LoVo (cell line): ENCODE results near the gene NDUFB1.

ENCODE experiments used
- DNase-seq: peaks from one replicate; pipeline ENCODE4 v3.0.0-alpha.2; 2016; ENCODE audit warnings: low spot score

The NDUFB1 gene

GRCh38 chr14:92093320-92093719 is 28.2 kb downstream of the NDUFB1 start:
- DNase-seq, result no peak

- no peak for DNase-seq
Measured at GRCh38 chr14:92088494-92088893, 33.0 kb downstream of the NDUFB1 start.

- DNase-seq, result no peak
Measured at GRCh38 chr14:92074555-92074954, 47.0 kb downstream of the NDUFB1 start.
